H1 (cell line): ENCODE measurements around the gene MYRIP. TPM values are rescaled to one million over a fixed set of nuclear protein-coding genes. Genes with fewer than 3 reads are reported as not detected.

Experiments used
- CTCF ChIA-PET: fragments of 300-600 bp; sonication (Branson Sonifier 250); formaldehyde crosslinking; loops from one replicate; lab custom pipeline; 2021; ENCODE audit not compliant: partially characterized antibody; lab: Charles Lee
- POLR2A ChIA-PET: fragments of 300-600 bp; sonication (Branson Sonifier 250); formaldehyde crosslinking; loops from one replicate; lab custom pipeline; 2021; ENCODE audit warnings: inconsistent platforms; ENCODE audit not compliant: partially characterized antibody; lab: Charles Lee
- DNase-seq, 2 experiments: peaks; one replicate each; pipeline versions ENCODE4 v3.0.0 to v3.0.0-alpha.2; 2010 to 2022; ENCODE audit warnings: low spot score in 2 of 2, low read depth in 1 of 2, mixed read lengths in 1 of 2
- FAIRE-seq: peaks from 2 replicates; lab custom pipeline; 2011; peaks lifted over from hg19 to GRCh38; lab: Jason Lieb, UNC
- H2AFZ ChIP-seq: 2 replicates; pipeline ENCODE4 v1.8.1; 2012; ENCODE audit warnings: low read length, inconsistent platforms
- H2AK5ac ChIP-seq: 2 replicates; pipeline ENCODE4 v1.6.1; 2013; ENCODE audit warnings: low read depth, low read length
- H2BK120ac ChIP-seq: replicated peaks from 2 replicates; pipeline ENCODE3; 2013; ENCODE audit warnings: low read depth, low read length, inconsistent platforms
- H2BK12ac ChIP-seq: 2 replicates; pipeline ENCODE4 v1.6.1; 2013; ENCODE audit warnings: low read depth, low read length
- H2BK15ac ChIP-seq: 2 replicates; pipeline ENCODE4 v1.6.1; 2013; ENCODE audit warnings: low read length
- H2BK20ac ChIP-seq: 2 replicates; pipeline ENCODE4 v1.6.1; 2013; ENCODE audit warnings: low read length
- H2BK5ac ChIP-seq: 2 replicates; pipeline ENCODE4 v1.6.1; 2013; ENCODE audit warnings: low read depth, low read length
- H3K14ac ChIP-seq: 2 replicates; pipeline ENCODE4 v1.6.1; 2013; ENCODE audit warnings: inconsistent platforms; ENCODE audit not compliant: insufficient read length
- H3K18ac ChIP-seq: 2 replicates; pipeline ENCODE4 v1.6.1; 2013; ENCODE audit warnings: low read length; ENCODE audit errors: extremely low read depth
- H3K23ac ChIP-seq: 2 replicates; pipeline ENCODE4 v1.6.1; 2013; ENCODE audit warnings: inconsistent platforms; ENCODE audit not compliant: insufficient read length
- H3K23me2 ChIP-seq: 2 replicates; pipeline ENCODE4 v1.6.1; 2013; ENCODE audit warnings: low read depth, low read length
- H3K27ac ChIP-seq: 2 replicates; pipeline ENCODE4 v1.6.1; 2011; ENCODE audit warnings: low read depth, low read length, inconsistent platforms
- H3K27me3 ChIP-seq, 4 experiments: replicated peaks in 1 of 4; 1 replicate in 1 of 4; 2 replicates in 3 of 4; pipeline versions ENCODE4 v1.6.1 to v1.8.1; 2011 to 2013; ENCODE audit warnings: low read length in 3 of 4, mild to moderate bottlenecking in 3 of 4, inconsistent platforms in 2 of 4, mixed read lengths in 2 of 4, moderate library complexity in 1 of 4; ENCODE audit not compliant: control insufficient read depth in 3 of 4, insufficient read depth in 3 of 4; ENCODE audit errors: extremely low read depth in 1 of 4
- H3K36me3 ChIP-seq, 4 experiments: 2 replicates each; pipeline versions ENCODE4 v1.6.1 to v1.8.1; 2011 to 2013; ENCODE audit warnings: mild to moderate bottlenecking in 4 of 4, low read length in 3 of 4, moderate library complexity in 2 of 4, control low read depth in 1 of 4, inconsistent platforms in 1 of 4; ENCODE audit not compliant: insufficient read depth in 4 of 4, control insufficient read depth in 2 of 4
- H3K4ac ChIP-seq: replicated peaks from 2 replicates; pipeline ENCODE3; 2013; ENCODE audit warnings: low read length, low read depth, mixed read lengths, inconsistent platforms; ENCODE audit not compliant: insufficient read length
- H3K4me1 ChIP-seq, 4 experiments: replicated peaks in 1 of 4; 1 replicate in 1 of 4; 2 replicates in 3 of 4; pipeline versions ENCODE4 v1.6.1 to v1.8.1; 2011 to 2013; ENCODE audit warnings: low read length in 3 of 4, inconsistent platforms in 2 of 4, mixed read lengths in 1 of 4; ENCODE audit not compliant: insufficient read depth in 4 of 4, control insufficient read depth in 3 of 4
- H3K4me2 ChIP-seq, 2 experiments: 2 replicates each; pipeline versions ENCODE4 v1.6.1 to v1.8.1; 2011 to 2013; ENCODE audit warnings: low read depth in 2 of 2, low read length in 2 of 2, control low read depth in 1 of 2, inconsistent platforms in 1 of 2, mild to moderate bottlenecking in 1 of 2; ENCODE audit not compliant: insufficient read depth in 1 of 2
- H3K4me3 ChIP-seq, 4 experiments: fragments of 200-600, 300-600 bp in 1 of 4; sonication (generic), shearing (Covaris generic), sonication (Bioruptor Twin) in 1 of 4; 2 replicates each; pipeline versions ENCODE4 v1.5.1 to v1.8.1; 2011 to 2016; ENCODE audit warnings: low read length in 4 of 4, low read depth in 3 of 4, control low read depth in 2 of 4, inconsistent platforms in 2 of 4, mild to moderate bottlenecking in 2 of 4, mixed read lengths in 1 of 4, moderate library complexity in 1 of 4; ENCODE audit not compliant: insufficient read depth in 2 of 4; ENCODE audit errors: extremely low read depth in 1 of 4
- H3K56ac ChIP-seq: replicated peaks from 2 replicates; pipeline ENCODE3; 2013; ENCODE audit warnings: low read depth, mild to moderate bottlenecking, mixed read lengths, low read length, inconsistent platforms; ENCODE audit not compliant: insufficient read length
- H3K79me1 ChIP-seq: 2 replicates; pipeline ENCODE4 v1.6.1; 2013; ENCODE audit warnings: low read depth, low read length, control low read depth
- H3K79me2 ChIP-seq, 2 experiments: 2 replicates each; pipeline versions ENCODE4 v1.6.1 to v1.8.1; 2012 to 2013; ENCODE audit warnings: low read length in 2 of 2, mild to moderate bottlenecking in 2 of 2, inconsistent platforms in 1 of 2; ENCODE audit not compliant: insufficient read depth in 2 of 2, control insufficient read depth in 1 of 2
- H3K9ac ChIP-seq, 4 experiments: replicated peaks in 1 of 4; 1 replicate in 1 of 4; 2 replicates in 3 of 4; pipeline versions ENCODE4 v1.6.1 to v1.8.1; 2011 to 2013; ENCODE audit warnings: low read depth in 3 of 4, low read length in 3 of 4, control low read depth in 2 of 4, mild to moderate bottlenecking in 2 of 4, moderate library complexity in 2 of 4, inconsistent platforms in 1 of 4; ENCODE audit errors: extremely low read depth in 1 of 4
- H3K9me3 ChIP-seq, 2 experiments: 2 replicates each; pipeline versions ENCODE4 v1.6.1 to v1.8.1; 2012 to 2013; ENCODE audit warnings: mild to moderate bottlenecking in 2 of 2, moderate library complexity in 2 of 2, control low read depth in 1 of 2, inconsistent platforms in 1 of 2, low read depth in 1 of 2, low read length in 1 of 2, mixed read lengths in 1 of 2; ENCODE audit not compliant: insufficient read depth in 2 of 2
- H4K20me1 ChIP-seq, 2 experiments: replicated peaks in 1 of 2; 2 replicates each; pipeline versions ENCODE3 to v1.8.1; 2011 to 2013; ENCODE audit warnings: inconsistent platforms in 2 of 2, low read length in 2 of 2, mild to moderate bottlenecking in 1 of 2; ENCODE audit not compliant: insufficient read depth in 2 of 2, control insufficient read depth in 1 of 2
- H4K5ac ChIP-seq: 2 replicates; pipeline ENCODE4 v1.6.1; 2013; ENCODE audit warnings: low read length, low read depth, mixed read lengths, inconsistent platforms; ENCODE audit not compliant: insufficient read length
- H4K8ac ChIP-seq: 2 replicates; pipeline ENCODE4 v1.8.0; 2013; ENCODE audit warnings: mild to moderate bottlenecking, moderate library complexity, low read length, inconsistent platforms; ENCODE audit not compliant: insufficient read depth; ENCODE audit errors: extremely low read depth
- H4K91ac ChIP-seq: replicated peaks from 2 replicates; pipeline ENCODE3; 2013; ENCODE audit warnings: low read length, mixed read lengths, inconsistent platforms; ENCODE audit not compliant: insufficient read length
- CBX8 ChIP-seq: fragments of 300-800, 300-1000 bp; sonication (generic); IDR thresholded peaks from 2 replicates; pipeline ENCODE4 v1.7.1; 2016; ENCODE audit warnings: low read depth, low read length, borderline replicate concordance
- CHD1 ChIP-seq: IDR thresholded peaks from 2 replicates; pipeline ENCODE4 v1.6.1; 2012; ENCODE audit warnings: low read depth, low read length, improper control_type of control experiment
- GTF2F1 ChIP-seq: IDR thresholded peaks from 2 replicates; pipeline ENCODE4 v1.6.1; 2012; ENCODE audit warnings: low read depth, low read length, improper control_type of control experiment, borderline replicate concordance
- HDAC6 ChIP-seq: IDR thresholded peaks from one replicate; pipeline ENCODE4 v1.7.1; 2012; ENCODE audit warnings: low read depth, mild to moderate bottlenecking, inconsistent platforms, low read length, moderate library complexity
- POLR2A ChIP-seq, 2 experiments: IDR thresholded peaks; 1 replicate in 1 of 2; 2 replicates in 1 of 2; pipeline ENCODE4 v1.6.1; 2011; ENCODE audit warnings: low read depth in 2 of 2, low read length in 2 of 2, mild to moderate bottlenecking in 2 of 2; ENCODE audit errors: control extremely low read depth in 1 of 2
- RXRA ChIP-seq: IDR thresholded peaks from 2 replicates; pipeline ENCODE4 v1.6.1; 2011; ENCODE audit warnings: low read depth, mild to moderate bottlenecking, low read length, moderate library complexity; ENCODE audit not compliant: insufficient read depth
- polyA plus RNA-seq, 7 experiments: library from polyadenylated mRNA; depleted of rRNA in 3 of 7; stranded (reverse) in 5 of 7; unstranded in 2 of 7; fragments of >200 nt in 5 of 7; fragments of 200-250 nt in 2 of 7; gene quantifications; 1 replicate in 5 of 7; 2 replicates in 1 of 7; 4 replicates in 1 of 7; pipeline versions ENCODE4 v1.2.1 to v1.2.3, GENCODE V29; 2011 to 2013; ENCODE audit warnings: missing spikeins in 2 of 7, mixed read lengths in 2 of 7
- total RNA-seq: library from RNA; stranded (reverse); fragmentation: NEBNext Ultra II Directional; extraction: Animal tissue kit (Norgen Biotek cat#: 25700); gene quantifications from 2 replicates; pipeline ENCODE4 v1.2.1, GENCODE V29; 2021

The MYRIP gene
- total and polyA plus RNA-seq, 2 of the 8 experiments (the other 6 are each of a cell fraction or from before 2014, with no cell fraction given) = 0.54 to 4.3 TPM

DNA sequence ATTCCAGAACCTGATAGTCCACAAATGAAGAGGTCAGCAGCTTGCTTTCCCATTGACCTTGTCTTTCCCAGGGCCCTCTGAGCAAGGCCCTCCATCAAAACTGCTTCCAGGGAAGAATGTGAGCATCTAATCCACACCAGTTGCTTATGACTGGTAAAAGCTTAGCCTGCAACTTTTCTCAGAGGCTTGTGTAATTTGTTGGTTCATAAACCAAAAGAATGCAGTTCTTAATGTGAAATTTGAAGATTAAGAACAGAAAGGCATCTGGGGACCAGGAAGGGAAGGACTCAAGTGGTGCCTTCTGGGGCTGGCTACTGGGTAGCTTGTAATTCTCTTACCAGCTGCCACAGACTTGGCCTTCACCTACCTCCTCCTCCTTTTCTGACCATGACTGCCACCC, 439.2 kb downstream of the MYRIP start:
- H4K91ac ChIP-seq = no peak overlapping the region
- no peaks in the 10 kb centered on the region for H3K79me1 ChIP-seq
- no peaks in the 10 kb centered on the region for H3K36me3 ChIP-seq
- no peak overlapping the region for H2BK15ac ChIP-seq
- no peak overlapping the region for H3K4me2 ChIP-seq
- no peak overlapping the region for H2BK120ac ChIP-seq
- H2BK12ac ChIP-seq = no peak overlapping the region
- no peak overlapping the region for H3K18ac ChIP-seq
- H4K8ac ChIP-seq = no peak overlapping the region
- H2AFZ ChIP-seq = no peak overlapping the region
- no peak overlapping the region for H3K4me3 ChIP-seq
- no peaks in the 10 kb centered on the region for H3K79me2 ChIP-seq
- no peak overlapping the region for H2BK5ac ChIP-seq
- no peak overlapping the region for H3K14ac ChIP-seq
- FAIRE-seq = no peak
- H4K5ac ChIP-seq = no peak overlapping the region
- no peak for TF ChIP-seq RXRA
- no peak for TF ChIP-seq HDAC6
- TF ChIP-seq CBX8 = no peak
- no peak for TF ChIP-seq GTF2F1
- no peak for TF ChIP-seq POLR2A (IDR thresholded peaks at IDR 0.05; ENCODE audit: control extremely low read depth in 1 of 2, low read depth in 2 of 2, low read length in 2 of 2)
- TF ChIP-seq CHD1 = no peak
- no peaks in the 10 kb centered on the region for H4K20me1 ChIP-seq
- ChIA-PET CTCF (interaction anchor here (0.6 to 2.4 kb wide), 7 partner anchors 10 to 1462 kb away, joined by 3 to 11 read pairs (median 3); no protein-coding TSS in a partner anchor), POLR2A (no interaction called here)
- no peak overlapping the region for H2AK5ac ChIP-seq
- no peak overlapping the region for H3K9ac ChIP-seq
- H3K23me2 ChIP-seq = no peaks in the 10 kb centered on the region
- no peak for DNase-seq
- no peak overlapping the region for H3K56ac ChIP-seq
- no peaks in the 10 kb centered on the region for H3K9me3 ChIP-seq
- H3K27me3 ChIP-seq = no peaks in the 10 kb centered on the region
- H3K27ac ChIP-seq = no peak overlapping the region
- H3K4ac ChIP-seq = no peak overlapping the region
- no peak overlapping the region for H3K23ac ChIP-seq
- no peaks in the 10 kb centered on the region for H3K4me1 ChIP-seq
- H2BK20ac ChIP-seq = no peak overlapping the region
